Measurements from ENCODE around the gene COX17.

GRCh38 chr3:119647171-119647570, 30.0 kb downstream of the COX17 start:
- TF ChIP-seq, protein P1, sequence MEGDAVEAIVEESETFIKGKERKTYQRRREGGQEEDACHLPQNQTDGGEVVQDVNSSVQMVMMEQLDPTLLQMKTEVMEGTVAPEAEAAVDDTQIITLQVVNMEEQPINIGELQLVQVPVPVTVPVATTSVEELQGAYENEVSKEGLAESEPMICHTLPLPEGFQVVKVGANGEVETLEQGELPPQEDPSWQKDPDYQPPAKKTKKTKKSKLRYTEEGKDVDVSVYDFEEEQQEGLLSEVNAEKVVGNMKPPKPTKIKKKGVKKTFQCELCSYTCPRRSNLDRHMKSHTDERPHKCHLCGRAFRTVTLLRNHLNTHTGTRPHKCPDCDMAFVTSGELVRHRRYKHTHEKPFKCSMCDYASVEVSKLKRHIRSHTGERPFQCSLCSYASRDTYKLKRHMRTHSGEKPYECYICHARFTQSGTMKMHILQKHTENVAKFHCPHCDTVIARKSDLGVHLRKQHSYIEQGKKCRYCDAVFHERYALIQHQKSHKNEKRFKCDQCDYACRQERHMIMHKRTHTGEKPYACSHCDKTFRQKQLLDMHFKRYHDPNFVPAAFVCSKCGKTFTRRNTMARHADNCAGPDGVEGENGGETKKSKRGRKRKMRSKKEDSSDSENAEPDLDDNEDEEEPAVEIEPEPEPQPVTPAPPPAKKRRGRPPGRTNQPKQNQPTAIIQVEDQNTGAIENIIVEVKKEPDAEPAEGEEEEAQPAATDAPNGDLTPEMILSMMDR (IDR thresholded peaks at IDR 0.05; ENCODE audit: insufficient read depth, low read length, poor library complexity, severe bottlenecking) = no peak
- TF ChIP-seq EZH2phosphoT487 (conservative IDR thresholded peaks at IDR 0.05; ENCODE audit: low read length) = no peak
